GM20431 (cell line): ENCODE measurements around the gene TOR1AIP2.
"Not testable (repeated sequence)": the region's sequence is repeated elsewhere in the genome, so short reads cannot be mapped to it uniquely, and the experiment has no call there.

Experiments
- in situ Hi-C: fragments of 300-500 bp; cut with MseI, MboI; formaldehyde crosslinking; loops from one replicate; pipeline ENCODE4 v1.15.0; 2020; ENCODE audit warnings: low sequenced_read_pairs; ENCODE audit not compliant: unreplicated experiment

The TOR1AIP2 gene

GRCh38 chr1:179809506-179810366, 67.9 kb downstream of the TOR1AIP2 start:
- in situ Hi-C loops, result loop anchor here (5.0 kb wide), 1 partner anchor 102 kb away; no protein-coding TSS in a partner anchor

- in situ Hi-C loops, result no loop called here
Observed at GRCh38 chr1:179808503-179808902, 69.1 kb downstream of the TOR1AIP2 start.

GRCh38 chr1:179807691-179808485, 69.7 kb downstream of the TOR1AIP2 start:
- in situ Hi-C loops, result no loop called here

DNA sequence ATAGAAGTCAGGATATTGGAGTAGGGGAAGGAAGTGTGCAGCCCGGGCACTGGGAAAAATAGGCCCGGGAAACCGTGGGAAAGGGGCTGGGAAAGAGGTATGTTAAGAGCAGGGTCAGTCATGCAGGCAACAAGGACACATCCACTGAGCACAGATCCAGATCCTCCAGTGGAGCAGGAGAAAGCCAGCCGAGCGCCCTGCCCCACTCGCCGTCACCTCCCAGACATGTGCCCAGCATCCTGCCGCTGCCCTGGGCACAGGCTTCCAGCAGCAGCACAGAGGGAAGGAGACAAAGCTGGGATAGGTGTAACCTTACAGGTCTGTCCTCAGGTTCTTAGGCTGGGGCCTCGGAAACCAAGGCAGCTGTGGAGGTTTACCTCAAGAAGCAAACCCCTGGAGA, 70.3 kb downstream of the TOR1AIP2 start:
- in situ Hi-C loops, result no loop called here

GRCh38 chr1:179806333-179806732, 71.3 kb downstream of the TOR1AIP2 start:
- in situ Hi-C loops, result no loop called here

- in situ Hi-C loops, result no loop called here
Observed at GRCh38 chr1:179805291-179806195, 72.1 kb downstream of the TOR1AIP2 start.

GRCh38 chr1:179804417-179804816, 73.2 kb downstream of the TOR1AIP2 start:
- in situ Hi-C loops, result not testable (repeated sequence)

DNA sequence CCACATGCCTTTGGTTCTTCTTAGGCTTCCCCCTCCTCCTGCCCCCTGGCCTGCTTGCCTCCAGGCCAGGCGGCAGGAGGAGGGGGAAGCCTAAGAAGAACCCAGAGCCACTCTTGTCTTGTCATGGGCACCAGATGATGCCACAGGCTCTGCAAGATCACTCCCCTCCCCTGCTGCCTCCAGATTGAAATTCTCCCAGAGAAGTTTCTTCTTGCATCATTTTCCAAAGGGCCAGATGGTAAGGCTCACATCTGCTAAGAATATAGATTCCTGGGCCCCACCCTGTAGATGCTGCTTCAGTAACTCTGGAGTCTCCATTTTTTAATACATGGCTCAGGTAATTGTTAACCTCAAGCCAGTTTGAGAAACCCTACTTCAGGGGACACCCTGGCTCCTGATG, 73.7 kb downstream of the TOR1AIP2 start:
- in situ Hi-C loops, result no loop called here

DNA sequence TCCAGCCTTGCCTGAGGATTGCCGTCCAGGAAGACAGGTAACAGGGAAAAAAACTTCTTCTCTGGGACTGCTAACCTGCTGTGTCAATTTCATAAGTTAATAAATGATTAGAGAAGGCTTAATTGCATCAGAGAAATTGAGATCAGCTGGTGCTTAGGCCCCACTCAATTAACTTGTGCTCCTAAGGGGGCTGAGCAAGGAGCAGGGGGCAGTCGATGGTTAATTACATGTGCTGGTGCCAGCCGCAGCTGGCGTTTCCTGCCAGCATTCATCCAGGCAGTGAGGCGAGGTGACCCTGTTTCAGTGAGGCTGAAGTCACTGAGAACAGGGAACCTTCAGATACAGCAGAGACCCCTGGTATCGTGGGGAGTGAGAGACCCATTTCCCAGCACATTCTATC, 74.5 kb downstream of the TOR1AIP2 start:
- in situ Hi-C loops, result no loop called here

DNA sequence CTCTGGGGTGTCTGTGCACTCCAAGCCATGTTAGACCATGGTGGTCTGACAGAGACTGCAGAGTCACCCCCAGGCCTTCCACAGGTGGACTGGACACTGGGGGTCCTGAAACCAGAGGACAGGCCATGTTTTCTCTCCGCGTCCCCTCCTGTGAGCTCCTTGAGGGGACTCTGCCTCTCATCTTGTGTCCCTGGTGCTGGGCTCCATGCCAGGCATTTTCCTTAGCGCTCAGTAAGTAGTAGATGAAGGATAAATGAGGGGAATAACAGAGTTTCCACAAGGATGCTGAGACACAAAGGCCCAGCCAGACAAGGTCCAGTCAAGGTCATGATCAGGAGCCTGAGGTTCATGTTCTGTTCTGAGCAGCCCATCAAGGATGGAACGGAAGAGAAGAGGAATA, 77.1 kb downstream of the TOR1AIP2 start:
- in situ Hi-C loops, result no loop called here

GRCh38 chr1:179798864-179799516, 78.6 kb downstream of the TOR1AIP2 start:
- in situ Hi-C loops, result no loop called here

DNA sequence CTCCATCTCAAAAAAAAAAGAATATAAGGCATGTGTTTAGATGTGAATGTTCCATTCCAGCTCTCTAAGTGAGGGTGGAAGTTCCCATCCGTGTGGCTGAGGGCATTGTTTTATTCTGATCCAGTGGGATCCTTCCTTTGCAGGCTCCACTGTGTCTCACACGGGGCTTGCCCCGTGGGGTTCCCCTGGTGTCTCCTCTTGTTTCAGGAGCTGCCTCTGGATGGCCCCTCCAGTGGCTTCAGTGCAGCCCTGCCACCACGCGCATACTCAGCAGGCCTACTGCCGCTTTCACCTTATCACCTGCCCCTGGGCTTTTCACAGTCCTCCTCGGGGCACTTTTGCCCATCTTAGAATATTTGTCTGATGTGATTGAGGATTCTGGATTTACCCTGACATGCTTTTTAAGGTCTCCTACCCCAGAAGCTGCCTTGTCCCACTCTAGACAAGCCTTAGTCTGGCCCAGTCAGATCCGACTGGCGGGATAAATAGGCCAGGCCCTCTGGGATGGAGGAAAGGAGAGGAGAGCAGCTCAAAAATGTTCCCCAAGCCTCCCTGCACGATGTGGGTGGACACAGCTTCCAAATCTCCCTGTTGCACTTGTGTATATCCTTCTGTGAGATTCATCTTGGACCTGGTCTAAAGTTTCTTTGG, 79.3 kb downstream of the TOR1AIP2 start:
- in situ Hi-C loops, result no loop called here

GRCh38 chr1:179794669-179795068, 82.9 kb downstream of the TOR1AIP2 start:
- in situ Hi-C loops, result no loop called here

DNA sequence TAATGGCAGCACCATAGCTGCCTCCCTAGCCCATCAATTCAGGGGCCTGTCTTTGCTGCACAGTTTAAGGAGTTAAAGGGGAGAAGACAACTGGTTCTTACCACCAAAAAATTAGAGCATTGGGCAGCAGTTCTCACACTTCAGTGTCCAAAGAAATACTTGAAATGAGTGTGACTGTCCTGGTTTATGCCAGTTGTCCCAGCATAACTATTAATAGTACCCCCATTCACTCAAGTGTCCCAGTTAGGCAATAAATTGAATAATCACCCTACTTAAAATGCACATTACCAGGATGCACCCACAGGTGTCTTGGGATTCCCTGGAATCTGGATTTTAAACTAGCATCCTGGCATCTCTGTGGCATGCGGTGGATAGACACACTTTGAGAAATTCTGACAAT, 83.5 kb downstream of the TOR1AIP2 start:
- in situ Hi-C loops, result no loop called here

GRCh38 chr1:179793281-179793680, 84.3 kb downstream of the TOR1AIP2 start:
- in situ Hi-C loops, result no loop called here
